Keratinocyte (primary cell): Measurements from ENCODE around the gene FRZB.

Source experiments
- CTCF ChIP-seq, 3 experiments: IDR thresholded peaks in 1 of 3; conservative IDR thresholded peaks in 1 of 3; optimal IDR thresholded peaks in 1 of 3; 2 replicates in 2 of 3; 3 replicates in 1 of 3; pipeline versions ENCODE3 to v1.5.1; 2011; ENCODE audit warnings: low read length in 3 of 3, mild to moderate bottlenecking in 3 of 3, moderate library complexity in 2 of 3, control low read depth in 1 of 3, inconsistent platforms in 1 of 3; ENCODE audit not compliant: insufficient read depth in 2 of 3; ENCODE audit errors: extremely low read depth in 1 of 3
- EZH2 ChIP-seq: IDR thresholded peaks from one replicate; pipeline ENCODE4 v1.6.1; 2012; ENCODE audit warnings: inconsistent platforms, mild to moderate bottlenecking, low read length, moderate library complexity

DNA sequence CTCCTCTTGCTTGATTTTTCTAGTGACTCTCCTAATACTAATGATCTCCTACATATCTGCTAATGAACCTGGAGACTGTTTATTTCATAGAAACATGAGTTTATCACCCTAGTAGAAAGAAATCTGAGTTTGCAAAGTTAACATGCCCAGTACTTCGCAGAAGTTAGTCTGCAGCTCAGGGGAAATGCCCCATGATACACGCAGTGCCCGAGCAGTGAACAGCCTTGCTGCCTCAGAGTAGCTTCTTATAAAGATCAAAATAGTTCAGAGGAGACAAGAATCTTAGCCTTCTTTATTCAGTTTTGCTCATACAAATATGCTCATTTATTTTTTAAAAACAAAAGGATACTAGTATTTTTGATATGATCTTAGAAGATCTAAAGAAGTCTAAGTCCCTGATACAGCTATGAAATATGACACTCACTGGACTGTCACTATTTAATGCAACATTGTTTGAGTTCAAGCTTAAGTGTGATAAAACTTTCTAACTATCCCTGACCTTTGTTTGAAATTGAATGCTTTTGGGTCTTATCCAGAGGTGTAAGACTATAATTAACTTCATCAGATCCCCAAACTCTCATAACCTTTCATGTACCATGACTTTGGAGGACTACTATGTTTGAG lies 20.5 kb downstream of the FRZB start:
- no peak for TF ChIP-seq CTCF (optimal IDR thresholded peaks at IDR 0.05 in 1 of 3, IDR thresholded peaks at IDR 0.05 in 1 of 3, conservative IDR thresholded peaks at IDR 0.05 in 1 of 3; ENCODE audit: extremely low read depth in 1 of 3, insufficient read depth in 2 of 3, low read length in 3 of 3)
- TF ChIP-seq EZH2 = no peak
